Measurements from ENCODE around the gene CACNG5.

GRCh38 chr17:66916946-66917345, 82.0 kb downstream of the CACNG5 start:
- no peak for TF ChIP-seq CTCF (IDR thresholded peaks at IDR 0.05)
- TF ChIP-seq EP300 (IDR thresholded peaks at IDR 0.05), result no peak
- TF ChIP-seq POLR2AphosphoS5 (IDR thresholded peaks at IDR 0.05), result no peak

All from gastroesophageal sphincter (tissue), 3 donors.